GM12878 (cell line): Measurements from ENCODE around the gene TMEM196. TPM values are rescaled to one million over a fixed set of nuclear protein-coding genes. Genes with fewer than 3 reads are reported as not detected.

Source experiments
- ATAC-seq: fragments of 200-7000 bp; cut with Tn5 transposase; 3 replicates; pipeline ENCODE4 v1.9.1; 2020; ENCODE audit warnings: mild to moderate bottlenecking, moderate library complexity
- BruUV-seq: library from RNA; stranded (reverse); fragments of 400-500 nt; replicated peaks from 2 replicates; lab custom pipeline; 2021; lab: Mats Ljungman, UMichigan
- CTCF ChIA-PET: fragments of 300-600 bp; sonication (Branson Sonifier 250); formaldehyde crosslinking; extraction: SDS; loops from one replicate; lab custom pipeline; 2021; ENCODE audit warnings: inconsistent platforms; lab: Yijun Ruan, JAX
- POLR2A ChIA-PET: fragments of 350-600 bp; formaldehyde crosslinking; extraction: SDS; loops from one replicate; lab custom pipeline; 2021; ENCODE audit warnings: inconsistent platforms; lab: Charles Lee
- RAD21 ChIA-PET: fragments of 300-600 bp; sonication (Branson Sonifier 250); formaldehyde crosslinking; loops from one replicate; lab custom pipeline; 2023; ENCODE audit warnings: antibody characterized with exemption; ENCODE audit not compliant: unreplicated experiment; lab: Charles Lee
- SMC1A ChIA-PET: fragments of 300-600 bp; sonication (Branson Sonifier 250); formaldehyde crosslinking; loops from one replicate; lab custom pipeline; 2023; ENCODE audit not compliant: unreplicated experiment, uncharacterized antibody; lab: Charles Lee
- DNase-seq: peaks from one replicate; pipeline ENCODE4 v3.0.0-alpha.2; 2011; ENCODE audit warnings: low read depth, low spot score
- FAIRE-seq: peaks from 3 replicates; lab custom pipeline; 2011; peaks lifted over from hg19 to GRCh38; lab: Jason Lieb, UNC
- H2AFZ ChIP-seq: 2 replicates; pipeline ENCODE4 v1.6.0; 2011; ENCODE audit warnings: low read depth, low read length, control low read depth; ENCODE audit not compliant: control insufficient read depth
- H3K27ac ChIP-seq: 2 replicates; pipeline ENCODE4 v1.5.1; 2011; ENCODE audit warnings: control low read depth; ENCODE audit not compliant: control insufficient read depth, insufficient read depth
- H3K27me3 ChIP-seq, 2 experiments: replicated peaks in 1 of 2; 2 replicates each; pipeline versions ENCODE4 v1.6.0 to v1.6.1; 2011; ENCODE audit warnings: low read length in 1 of 2; ENCODE audit not compliant: control insufficient read depth in 2 of 2, insufficient read depth in 2 of 2
- H3K36me3 ChIP-seq, 2 experiments: 2 replicates each; pipeline ENCODE4 v1.5.1; 2011; ENCODE audit warnings: low read length in 1 of 2; ENCODE audit not compliant: control insufficient read depth in 2 of 2, insufficient read depth in 2 of 2
- H3K4me1 ChIP-seq: 2 replicates; pipeline ENCODE4 v1.6.1; 2011; ENCODE audit warnings: mild to moderate bottlenecking, low read length, moderate library complexity, mixed read lengths; ENCODE audit not compliant: control insufficient read depth, insufficient read depth
- H3K4me2 ChIP-seq: 2 replicates; pipeline ENCODE4 v1.6.0; 2011; ENCODE audit warnings: control low read depth; ENCODE audit not compliant: control insufficient read depth, insufficient read depth
- H3K4me3 ChIP-seq: fragments of 200-600 bp; sonication (generic); 2 replicates; pipeline ENCODE4 v1.5.1; 2016
- H3K79me2 ChIP-seq: 2 replicates; pipeline ENCODE4 v1.6.0; 2011; ENCODE audit warnings: low read length; ENCODE audit not compliant: control insufficient read depth, insufficient read depth
- H3K9ac ChIP-seq: 2 replicates; pipeline ENCODE4 v1.8.0; 2011; ENCODE audit warnings: low read length, control low read depth, mixed read lengths; ENCODE audit not compliant: control insufficient read depth, insufficient read depth
- H3K9me3 ChIP-seq: replicated peaks from 3 replicates; pipeline ENCODE4 v1.5.1; 2011; ENCODE audit warnings: mild to moderate bottlenecking, low read length; ENCODE audit not compliant: control insufficient read depth, insufficient read depth
- H4K20me1 ChIP-seq: 2 replicates; pipeline ENCODE4 v1.6.0; 2011; ENCODE audit not compliant: control insufficient read depth, insufficient read depth
- WGBS: methylation state at CpG from one replicate; pipeline ENCODE4 v1.1.6; 2016; ENCODE audit warnings: low lambda C conversion rate; ENCODE audit not compliant: insufficient replicate concordance, insufficient coverage; ENCODE audit errors: missing lambda C conversion rate; 5-methylcytosine and 5-hydroxymethylcytosine counted together
- in situ Hi-C: fragments of 300-500 bp; cut with MboI; formaldehyde crosslinking; loops from 9 replicates; pipeline ENCODE4 v1.14.3; 2018; ENCODE audit warnings: mixed read lengths
- intact Hi-C: fragments of 100-400 bp; cut with micrococcal nuclease; formaldehyde crosslinking; loops from one replicate; pipeline ENCODE4 v1.14.2; 2022; ENCODE audit not compliant: unreplicated experiment
- polyA plus RNA-seq, 11 experiments: library from polyadenylated mRNA; depleted of rRNA in 4 of 11; unstranded in 6 of 11; stranded (reverse) in 5 of 11; fragments of >200 nt; fragmentation: Nextera tagmentation in 4 of 11; fragmentation: Illumina TruSeq in 1 of 11; extraction: Ambion mirVana in 4 of 11; extraction: Trizol in 1 of 11; gene quantifications; 1 replicate in 1 of 11; 2 replicates in 10 of 11; pipeline versions ENCODE4 v1.2.1 to v1.2.3, GENCODE V29; 2011 to 2016; ENCODE audit warnings: inconsistent platforms in 2 of 11, missing spikeins in 2 of 11, low read depth in 1 of 11
- total RNA-seq, 4 experiments: library from RNA; depleted of rRNA in 3 of 4; stranded (reverse); fragments of >200 nt in 3 of 4; fragmentation: Illumina TruSeq in 1 of 4; extraction: Trizol in 1 of 4; gene quantifications; 2 replicates each; pipeline versions ENCODE4 v1.2.1 to v1.2.3, GENCODE V29; 2013 to 2021
- TF ChIP-seq, protein P1 (sequence below), 3 experiments: IDR thresholded peaks in 2 of 3; conservative IDR thresholded peaks in 1 of 3; 2 replicates each; pipeline ENCODE4 v1.5.1; 2011; ENCODE audit warnings: low read depth in 3 of 3, low read length in 3 of 3, mild to moderate bottlenecking in 3 of 3, control low read depth in 2 of 3, moderate library complexity in 2 of 3, inconsistent platforms in 1 of 3, mixed read lengths in 1 of 3; ENCODE audit not compliant: control insufficient read depth in 2 of 3, insufficient read depth in 1 of 3; ENCODE audit errors: extremely low read depth in 1 of 3
- TF ChIP-seq, protein P2 (sequence below): fragments of 450-650 bp; conservative IDR thresholded peaks from 2 replicates; pipeline ENCODE4 v1.6.1; 2017; ENCODE audit warnings: mild to moderate bottlenecking, moderate library complexity

Gene TMEM196
- total and polyA plus RNA-seq, 10 of the 15 experiments (the other 5 are each of a cell fraction or from before 2014, with no cell fraction given) = 0.04 TPM; not detected in 9

DNA sequence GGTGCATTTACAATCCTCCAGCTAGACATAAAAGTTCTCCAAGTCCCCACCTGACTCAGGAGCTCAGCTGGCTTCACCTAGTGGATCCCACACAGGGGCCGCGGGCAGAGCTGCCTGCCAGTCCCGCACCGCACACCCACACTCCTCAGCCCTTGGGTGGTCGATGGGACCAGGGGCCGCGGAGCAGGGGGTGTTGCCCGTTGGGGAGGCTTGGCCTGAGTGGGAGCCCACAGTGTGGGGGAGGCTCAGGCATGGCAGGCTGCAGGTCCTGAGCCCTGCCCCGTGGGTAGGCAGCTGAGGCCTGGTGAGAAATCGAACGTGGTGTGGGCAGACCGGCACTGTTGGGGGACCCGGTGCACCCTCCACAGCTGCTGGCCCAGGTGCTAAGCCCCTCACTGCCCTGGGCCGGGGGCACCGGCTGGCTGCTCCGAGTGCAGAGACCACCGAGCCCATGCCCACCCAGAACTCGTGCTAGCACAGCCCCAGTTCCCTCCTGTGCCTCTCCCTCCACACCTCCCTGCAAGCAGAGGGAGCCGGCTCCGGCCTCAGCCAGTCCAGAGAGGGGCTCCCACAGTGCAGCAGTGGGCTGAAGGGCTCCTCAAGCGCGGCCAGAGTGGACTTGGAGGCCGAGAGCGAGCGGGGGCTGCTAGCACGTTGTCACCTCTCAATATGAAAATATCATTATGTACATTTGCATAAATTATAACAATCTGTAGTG, 81.1 kb downstream of the TMEM196 start:
- no TSS peak for BruUV-seq
- SMC1A ChIA-PET = interaction anchor here (0.7 kb wide), 1 partner anchor 10 kb away, joined by 3 read pairs; no protein-coding TSS in a partner anchor
- POLR2A ChIA-PET = no interaction called here
- CTCF ChIA-PET = no interaction called here
- Histone ChIP-seq H3K4me2 (no peak overlapping the region), H3K9me3 (no peaks in the 10 kb centered on the region; the same call in 2 of the 3 replicates), H3K36me3 (no peaks in the 10 kb centered on the region), H3K4me3 (no peak overlapping the region), H2AFZ (no peak overlapping the region), H4K20me1 (no peaks in the 10 kb centered on the region), H3K9ac (no peak overlapping the region), H3K27ac (no peak overlapping the region), H3K4me1 (no peaks in the 10 kb centered on the region), H3K27me3 (no peaks in the 10 kb centered on the region), H3K79me2 (no peaks in the 10 kb centered on the region)
- DNase-seq = no peak
- 87% methylated on average over 23 of the region's 26 CpGs for WGBS
- no peak for FAIRE-seq
- intact Hi-C loops = no loop called here
- in situ Hi-C loops = no loop called here
- no peak for ATAC-seq
- RAD21 ChIA-PET = no interaction called here
- TF ChIP-seq, protein P1, sequence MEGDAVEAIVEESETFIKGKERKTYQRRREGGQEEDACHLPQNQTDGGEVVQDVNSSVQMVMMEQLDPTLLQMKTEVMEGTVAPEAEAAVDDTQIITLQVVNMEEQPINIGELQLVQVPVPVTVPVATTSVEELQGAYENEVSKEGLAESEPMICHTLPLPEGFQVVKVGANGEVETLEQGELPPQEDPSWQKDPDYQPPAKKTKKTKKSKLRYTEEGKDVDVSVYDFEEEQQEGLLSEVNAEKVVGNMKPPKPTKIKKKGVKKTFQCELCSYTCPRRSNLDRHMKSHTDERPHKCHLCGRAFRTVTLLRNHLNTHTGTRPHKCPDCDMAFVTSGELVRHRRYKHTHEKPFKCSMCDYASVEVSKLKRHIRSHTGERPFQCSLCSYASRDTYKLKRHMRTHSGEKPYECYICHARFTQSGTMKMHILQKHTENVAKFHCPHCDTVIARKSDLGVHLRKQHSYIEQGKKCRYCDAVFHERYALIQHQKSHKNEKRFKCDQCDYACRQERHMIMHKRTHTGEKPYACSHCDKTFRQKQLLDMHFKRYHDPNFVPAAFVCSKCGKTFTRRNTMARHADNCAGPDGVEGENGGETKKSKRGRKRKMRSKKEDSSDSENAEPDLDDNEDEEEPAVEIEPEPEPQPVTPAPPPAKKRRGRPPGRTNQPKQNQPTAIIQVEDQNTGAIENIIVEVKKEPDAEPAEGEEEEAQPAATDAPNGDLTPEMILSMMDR (IDR thresholded peaks at IDR 0.05 in 2 of 3, conservative IDR thresholded peaks at IDR 0.05 in 1 of 3; ENCODE audit: control insufficient read depth in 2 of 3, extremely low read depth in 1 of 3, insufficient read depth in 1 of 3, low read depth in 3 of 3, low read length in 3 of 3) = no peak
- TF ChIP-seq, protein P2, sequence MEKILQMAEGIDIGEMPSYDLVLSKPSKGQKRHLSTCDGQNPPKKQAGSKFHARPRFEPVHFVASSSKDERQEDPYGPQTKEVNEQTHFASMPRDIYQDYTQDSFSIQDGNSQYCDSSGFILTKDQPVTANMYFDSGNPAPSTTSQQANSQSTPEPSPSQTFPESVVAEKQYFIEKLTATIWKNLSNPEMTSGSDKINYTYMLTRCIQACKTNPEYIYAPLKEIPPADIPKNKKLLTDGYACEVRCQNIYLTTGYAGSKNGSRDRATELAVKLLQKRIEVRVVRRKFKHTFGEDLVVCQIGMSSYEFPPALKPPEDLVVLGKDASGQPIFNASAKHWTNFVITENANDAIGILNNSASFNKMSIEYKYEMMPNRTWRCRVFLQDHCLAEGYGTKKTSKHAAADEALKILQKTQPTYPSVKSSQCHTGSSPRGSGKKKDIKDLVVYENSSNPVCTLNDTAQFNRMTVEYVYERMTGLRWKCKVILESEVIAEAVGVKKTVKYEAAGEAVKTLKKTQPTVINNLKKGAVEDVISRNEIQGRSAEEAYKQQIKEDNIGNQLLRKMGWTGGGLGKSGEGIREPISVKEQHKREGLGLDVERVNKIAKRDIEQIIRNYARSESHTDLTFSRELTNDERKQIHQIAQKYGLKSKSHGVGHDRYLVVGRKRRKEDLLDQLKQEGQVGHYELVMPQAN = no peak
